Heart left ventricle (tissue), 13 donors: Measurements from ENCODE around the gene THAP11.

Experiments
- POLR2A ChIP-seq, 2 donors: fragments of 450-650 bp; IDR thresholded peaks; one replicate each; pipeline ENCODE4 v1.6.1; 2017; ENCODE audit warnings: antibody characterized with exemption in 2 of 2, mild to moderate bottlenecking in 2 of 2, moderate library complexity in 2 of 2
- TF ChIP-seq, protein P1 (sequence below), 12 donors: fragments of 200-600 bp; sonication (generic) in 4 of 12; IDR thresholded peaks; one replicate each; pipeline versions ENCODE4 v1.5.0 to v1.8.0; 2018 to 2022; ENCODE audit warnings: antibody characterized with exemption in 12 of 12, mild to moderate bottlenecking in 5 of 12
- donor health status: ischemic (EF 13 %, LVEDD 7.1; RV severe dilation, severe dysfunction).
- donor health status: DM: no; HTN: yes; CAD: no.
- donor health status: DM: no; HTN: no; CAD: no.
- donor health status: ischemic (EF 25% LVEDD 6.9; RV normal size, moderate dysfunction).
- donor health status: ischemic (EF 25% LVEDD 5.7; RV mildly dilated, moderate dysfunction).
- donor health status: ischemic (EF 35%, LVEDD 5.7; RV mildly dilated, moderate dysfunction).
- donor health status: nonischemic (EF 11% LVEDD 7.7; RV severe dilation, severe dysfunction).
- donor health status: DM: yes; HTN: yes; CAD: no.
- donor health status: PGD.
- donor health status: ischemic (EF 29% LVEDD 5.4; RV normal size, mild dysfunction).
- donor health status: nonischemic (EF 23%, LVEDD 6.1; RV moderate dilation, normal function).

DNA sequence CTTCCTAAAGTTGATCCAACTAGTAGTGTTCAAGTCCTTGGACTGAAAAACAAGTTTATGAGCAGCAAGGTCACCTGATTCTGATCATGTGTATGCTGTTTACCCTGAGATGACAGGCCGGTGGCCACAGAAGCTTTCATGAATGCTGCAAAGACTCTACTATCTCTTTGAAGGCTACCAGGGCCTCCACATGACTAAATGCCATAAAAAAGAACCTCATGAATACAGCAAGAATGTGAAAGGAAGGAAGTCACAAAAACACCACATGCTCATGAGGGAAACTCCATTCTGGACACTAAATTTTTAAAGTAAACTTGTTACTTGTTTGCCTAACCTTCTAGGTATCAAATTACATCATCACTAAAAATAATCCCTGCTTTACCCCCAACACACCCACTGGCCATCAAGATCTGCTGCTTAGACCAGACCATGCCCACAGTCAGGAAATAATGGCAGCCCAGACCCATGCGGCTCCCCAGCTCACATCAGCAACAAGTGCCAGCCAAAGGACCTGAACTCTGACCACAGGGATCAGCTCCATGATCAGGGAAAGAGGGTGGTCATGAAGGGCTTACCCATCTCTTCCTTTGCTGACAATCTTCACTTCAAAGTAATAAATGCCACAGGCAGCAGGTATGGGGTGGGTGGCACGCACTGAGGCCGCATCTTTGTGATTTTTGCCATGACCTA, 37.1 kb upstream of the THAP11 start:
- TF ChIP-seq, protein P1, sequence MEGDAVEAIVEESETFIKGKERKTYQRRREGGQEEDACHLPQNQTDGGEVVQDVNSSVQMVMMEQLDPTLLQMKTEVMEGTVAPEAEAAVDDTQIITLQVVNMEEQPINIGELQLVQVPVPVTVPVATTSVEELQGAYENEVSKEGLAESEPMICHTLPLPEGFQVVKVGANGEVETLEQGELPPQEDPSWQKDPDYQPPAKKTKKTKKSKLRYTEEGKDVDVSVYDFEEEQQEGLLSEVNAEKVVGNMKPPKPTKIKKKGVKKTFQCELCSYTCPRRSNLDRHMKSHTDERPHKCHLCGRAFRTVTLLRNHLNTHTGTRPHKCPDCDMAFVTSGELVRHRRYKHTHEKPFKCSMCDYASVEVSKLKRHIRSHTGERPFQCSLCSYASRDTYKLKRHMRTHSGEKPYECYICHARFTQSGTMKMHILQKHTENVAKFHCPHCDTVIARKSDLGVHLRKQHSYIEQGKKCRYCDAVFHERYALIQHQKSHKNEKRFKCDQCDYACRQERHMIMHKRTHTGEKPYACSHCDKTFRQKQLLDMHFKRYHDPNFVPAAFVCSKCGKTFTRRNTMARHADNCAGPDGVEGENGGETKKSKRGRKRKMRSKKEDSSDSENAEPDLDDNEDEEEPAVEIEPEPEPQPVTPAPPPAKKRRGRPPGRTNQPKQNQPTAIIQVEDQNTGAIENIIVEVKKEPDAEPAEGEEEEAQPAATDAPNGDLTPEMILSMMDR (IDR thresholded peaks at IDR 0.05) = no peak
- TF ChIP-seq POLR2A (IDR thresholded peaks at IDR 0.05) = no peak
